T-helper 17 cell (primary cell): ENCODE results near the gene ADAP2. TPM values are rescaled to one million over a fixed set of nuclear protein-coding genes. Genes with fewer than 3 reads are reported as not detected.

Experiments used
- ATAC-seq: fragments of 150-1000 bp; cut with Tn5 transposase; 2 replicates; pipeline ENCODE4 v1.10.0; 2021; ENCODE audit warnings: mild to moderate bottlenecking, moderate library complexity
- DNase-seq, 3 donors: peaks; one replicate each; pipeline versions ENCODE4 v3.0.0 to v3.0.0-alpha.2; 2020 to 2021
- H3K9me3 ChIP-seq: one replicate; pipeline ENCODE4 v1.7.0; 2013; ENCODE audit warnings: low read length, mild to moderate bottlenecking; ENCODE audit not compliant: control insufficient read depth, poor library complexity, severe bottlenecking
- H3K27ac Mint-ChIP-seq: one replicate; pipeline ENCODE4 v1.8.0; 2022; ENCODE audit warnings: mild to moderate bottlenecking, moderate library complexity, mixed read lengths
- H3K27me3 Mint-ChIP-seq: one replicate; pipeline ENCODE4 v1.8.0; 2022; ENCODE audit warnings: mixed read lengths
- H3K36me3 Mint-ChIP-seq: one replicate; pipeline ENCODE4 v1.8.0; 2022; ENCODE audit warnings: low read depth, mixed read lengths
- H3K4me1 Mint-ChIP-seq: one replicate; pipeline ENCODE4 v1.8.0; 2022; ENCODE audit warnings: mild to moderate bottlenecking, mixed read lengths
- H3K4me3 Mint-ChIP-seq: one replicate; pipeline ENCODE4 v1.8.0; 2022; ENCODE audit warnings: mild to moderate bottlenecking, moderate library complexity, mixed read lengths
- total RNA-seq, 4 donors: library from RNA in 2 of 4; stranded (reverse) in 2 of 4; gene quantifications; one replicate each; pipeline ENCODE4 v1.2.3 and lab custom pipeline; 2022 to 2026

Gene ADAP2
- total RNA-seq, 2 donors from 2014 or later, result 0.42 to 1.1 TPM

GRCh38 chr17:30997270-30997669 is 75.5 kb downstream of the ADAP2 start:
- DNase-seq, result no peak
- Mint-ChIP-seq H3K4me3 (no peak overlapping the region), H3K27me3 (no peaks in the 10 kb centered on the region), H3K4me1 (peaks cover 4% of the 10 kb centered on the region), H3K36me3 (peaks cover 2% of the 10 kb centered on the region), H3K27ac (no peak overlapping the region)
- no peak for ATAC-seq
- H3K9me3 ChIP-seq, result no peaks in the 10 kb centered on the region

- H3K27me3 Mint-ChIP-seq, result no peaks in the 10 kb centered on the region
- no peak overlapping the region for H3K4me3 Mint-ChIP-seq
- peaks cover 2% of the 10 kb centered on the region for H3K36me3 Mint-ChIP-seq
- H3K27ac Mint-ChIP-seq, result no peak overlapping the region
- no peak for DNase-seq
- ATAC-seq, result no peak
- H3K9me3 ChIP-seq, result no peaks in the 10 kb centered on the region
- peaks cover 4% of the 10 kb centered on the region for H3K4me1 Mint-ChIP-seq
Measured at GRCh38 chr17:30997842-30998241, 76.1 kb downstream of the ADAP2 start.

DNA sequence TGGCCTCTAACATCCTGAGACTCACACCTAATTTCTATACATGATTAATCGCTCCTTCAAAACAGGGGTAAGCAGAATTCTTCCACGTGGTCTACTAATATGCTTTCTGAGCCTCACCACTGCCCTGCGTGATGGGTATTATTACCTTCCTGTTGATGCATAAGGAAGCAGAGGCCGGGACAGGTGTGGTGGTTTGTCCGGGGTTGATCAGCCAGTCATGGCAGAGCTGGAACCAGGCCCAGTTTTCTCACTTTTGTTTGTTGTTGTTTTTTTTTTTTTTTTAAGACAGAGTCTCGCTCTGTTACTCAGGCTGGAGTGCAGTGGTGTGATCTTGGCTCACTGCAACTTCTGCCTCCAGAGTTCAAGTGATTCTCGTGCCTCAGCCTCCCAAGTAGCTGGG is 80.3 kb downstream of the ADAP2 start:
- DNase-seq, result no peak
- no peaks in the 10 kb centered on the region for H3K27me3 Mint-ChIP-seq
- H3K4me3 Mint-ChIP-seq, result no peak overlapping the region

GRCh38 chr17:31003225-31003866 is 81.6 kb downstream of the ADAP2 start:
- Mint-ChIP-seq H3K27ac (no peak overlapping the region), H3K36me3 (peaks cover 6% of the 10 kb centered on the region), H3K27me3 (no peaks in the 10 kb centered on the region), H3K4me1 (peaks cover 15% of the 10 kb centered on the region), H3K4me3 (no peak overlapping the region)
- no peaks in the 10 kb centered on the region for H3K9me3 ChIP-seq
- DNase-seq (no peak), ATAC-seq (no peak)

More for the DNA sequence above, 80.3 kb downstream of the ADAP2 start:
- Mint-ChIP-seq H3K4me1 (peaks cover 8% of the 10 kb centered on the region), H3K27ac (no peak overlapping the region), H3K36me3 (peaks cover 7% of the 10 kb centered on the region)
- H3K9me3 ChIP-seq, result no peaks in the 10 kb centered on the region
- no peak for ATAC-seq

DNA sequence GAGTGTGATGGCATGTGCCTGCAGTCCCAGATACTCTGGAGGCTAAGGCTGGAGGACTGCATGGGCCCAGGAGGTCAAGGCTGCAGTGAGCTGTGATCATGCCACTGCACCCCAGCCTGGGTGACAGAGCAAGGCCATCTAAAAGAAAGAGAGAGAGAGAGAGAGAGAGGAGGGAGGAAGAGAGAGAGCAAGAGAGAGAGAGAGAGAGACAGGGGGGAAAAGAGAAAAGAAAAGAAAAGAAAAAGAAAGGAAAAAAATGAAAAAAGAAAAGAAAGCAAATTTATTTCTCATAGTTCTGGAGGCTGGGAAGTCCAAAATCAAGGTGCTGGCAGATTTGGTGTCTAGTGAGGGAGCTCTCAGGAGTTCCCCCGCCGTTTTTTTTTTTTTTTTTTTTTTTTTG is 82.4 kb downstream of the ADAP2 start:
- no peaks in the 10 kb centered on the region for H3K9me3 ChIP-seq
- H3K27ac Mint-ChIP-seq, result no peak overlapping the region
- H3K27me3 Mint-ChIP-seq, result no peaks in the 10 kb centered on the region
- H3K4me3 Mint-ChIP-seq, result no peak overlapping the region
- ATAC-seq (no peak), DNase-seq (no peak)
- H3K4me1 Mint-ChIP-seq, result peaks cover 19% of the 10 kb centered on the region
- peaks cover 6% of the 10 kb centered on the region for H3K36me3 Mint-ChIP-seq

GRCh38 chr17:31007695-31008373 is 86.1 kb downstream of the ADAP2 start:
- no peak for DNase-seq
- Mint-ChIP-seq H3K4me1 (peaks cover 22% of the 10 kb centered on the region), H3K4me3 (peak overlapping the region; percentile 94), H3K27ac (peak overlapping the region; percentile 94), H3K36me3 (peaks cover 6% of the 10 kb centered on the region), H3K27me3 (no peaks in the 10 kb centered on the region)
- no peaks in the 10 kb centered on the region for H3K9me3 ChIP-seq
- ATAC-seq, result no peak

GRCh38 chr17:31008374-31009041 is 86.8 kb downstream of the ADAP2 start:
- H3K9me3 ChIP-seq, result no peaks in the 10 kb centered on the region
- ATAC-seq (peak; percentile 84), DNase-seq (peak; percentile 32 to 45 (median 36))
- peak overlapping the region; percentile 94 for H3K27ac Mint-ChIP-seq
- H3K4me3 Mint-ChIP-seq, result peak overlapping the region; percentile 94
- H3K4me1 Mint-ChIP-seq, result peaks cover 22% of the 10 kb centered on the region
- peaks cover 6% of the 10 kb centered on the region for H3K36me3 Mint-ChIP-seq
- no peaks in the 10 kb centered on the region for H3K27me3 Mint-ChIP-seq

Other genes starting within 250 kb of the ADAP2 start
- gene CRLF3, start 97.3 kb upstream of the ADAP2 start, total RNA-seq, result 10 to 100 TPM; 46.1 to 46.7 TPM
- 1 to 10 TPM; 2.7 to 4.2 TPM for gene ATAD5, start 90.0 kb upstream of the ADAP2 start, total RNA-seq
- 1 to 10 TPM; 8.4 to 9.1 TPM for gene TEFM, start 15.7 kb upstream of the ADAP2 start, total RNA-seq
- 1 to 10 TPM; 2.3 to 5.9 TPM for gene RNF135, start 49.1 kb downstream of the ADAP2 start, total RNA-seq
- gene NF1, start 173.0 kb downstream of the ADAP2 start, total RNA-seq, result 10 to 100 TPM; 19.9 to 24.0 TPM